GM21528 (cell line): ENCODE data around the gene USP5.
A peak's percentile ranks its signal among the peaks of the same experiment; 100 is the strongest.
"Not testable (repeated sequence)": the region's sequence is repeated elsewhere in the genome, so short reads cannot be mapped to it uniquely, and the experiment has no call there.

ENCODE experiments used
- ATAC-seq: cut with Tn5 transposase; IDR thresholded peaks from one replicate; pipeline ENCODE4 v1.9.1; 2021; ENCODE audit warnings: mild to moderate bottlenecking, moderate library complexity; ENCODE audit not compliant: unreplicated experiment, low FRiP score

The USP5 gene

GRCh38 chr12:6905414-6906040 lies 53.6 kb downstream of the USP5 start:
- no peak for ATAC-seq

GRCh38 chr12:6908141-6908540 lies 56.2 kb downstream of the USP5 start:
- not testable (repeated sequence) for ATAC-seq

- no peak for ATAC-seq
These were observed 57.6 kb downstream of the USP5 start for GRCh38 chr12:6909421-6910145.

- ATAC-seq = no peak
These were observed 60.4 kb downstream of the USP5 start for GRCh38 chr12:6912164-6912935.

- ATAC-seq = peak; percentile 58
These were observed 62.4 kb downstream of the USP5 start, which contains the start of gene ENO2 for GRCh38 chr12:6914246-6914946. ENO2 (plus strand) TSS chr12:6914580; CDS start chr12:6915833, 1,253 bp downstream.

- peak; percentile 6 for ATAC-seq
These were observed 63.2 kb downstream of the USP5 start for GRCh38 chr12:6914947-6915788.

GRCh38 chr12:6915789-6916285 lies 63.9 kb downstream of the USP5 start:
- ATAC-seq = no peak
